SK-N-MC (cell line): ENCODE data around the gene ANKRD9.

Source experiments
- DNase-seq: peaks from one replicate; pipeline ENCODE4 v3.0.0-alpha.2; 2011; ENCODE audit warnings: low read depth, low spot score
- H3K27ac ChIP-seq: fragments of 200-600 bp; sonication (generic); 2 replicates; pipeline ENCODE4 v1.5.1; 2016; ENCODE audit warnings: mixed run types
- H3K36me3 ChIP-seq: fragments of 200-600 bp; sonication (generic); 2 replicates; pipeline ENCODE4 v1.6.1; 2017; ENCODE audit warnings: antibody characterized with exemption, low read length, mixed read lengths; ENCODE audit not compliant: insufficient read depth
- H3K4me3 ChIP-seq: fragments of 200-600 bp; sonication (generic); 2 replicates; pipeline ENCODE4 v1.5.1; 2016
- H3K9ac ChIP-seq: fragments of 200-600 bp; sonication (generic); 2 replicates; pipeline ENCODE4 v1.8.0; 2017; ENCODE audit warnings: mixed run types, mixed read lengths; ENCODE audit not compliant: insufficient read length
- H3K9me3 ChIP-seq: fragments of 200-600 bp; sonication (generic); 2 replicates; pipeline ENCODE4 v1.6.1; 2017; ENCODE audit warnings: low read depth, mild to moderate bottlenecking, antibody characterized with exemption, low read length, moderate library complexity, mixed read lengths
- EZH2 ChIP-seq: fragments of 200-600 bp; sonication (generic); IDR thresholded peaks from one replicate; pipeline ENCODE4 v1.6.1; 2017; ENCODE audit warnings: antibody characterized with exemption
- FOXP2 ChIP-seq: optimal IDR thresholded peaks from 2 replicates; pipeline ENCODE3; 2011; ENCODE audit warnings: mild to moderate bottlenecking, moderate library complexity; ENCODE audit not compliant: insufficient read depth; ENCODE audit errors: extremely low read length, control extremely low read depth
- POLR2AphosphoS5 ChIP-seq: IDR thresholded peaks from 2 replicates; pipeline ENCODE4 v1.6.1; 2012; ENCODE audit warnings: mild to moderate bottlenecking, low read depth, low read length, borderline replicate concordance

ANKRD9 gene

DNA sequence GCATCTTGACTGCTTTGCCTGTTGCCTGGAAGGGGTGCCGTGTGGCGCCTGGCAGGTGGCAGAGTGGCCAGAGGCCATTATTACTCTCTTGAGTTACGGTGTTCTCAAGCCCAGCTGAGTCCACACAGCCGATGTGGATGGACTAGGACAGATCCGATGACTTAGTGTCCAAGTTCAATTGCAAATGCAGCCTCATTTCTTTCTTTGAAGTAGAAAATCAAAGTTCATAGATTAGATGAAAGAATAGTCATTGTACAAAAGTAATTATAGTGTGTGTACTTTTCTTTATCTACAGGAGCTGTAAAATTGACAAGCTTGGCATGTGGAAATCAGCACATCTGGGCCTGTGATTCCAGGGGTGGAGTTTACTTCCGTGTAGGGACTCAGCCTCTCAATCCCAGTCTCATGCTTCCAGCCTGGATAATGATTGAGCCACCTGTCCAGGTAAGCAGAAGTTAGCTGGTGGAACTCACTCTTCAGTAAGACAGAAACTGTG, 44.7 kb downstream of the ANKRD9 start:
- Histone ChIP-seq H3K9ac (no peak overlapping the region), H3K9me3 (no peaks in the 10 kb centered on the region), H3K4me3 (no peak overlapping the region), H3K36me3 (peaks cover 12% of the 10 kb centered on the region; the same call in 1 of the 2 replicates), H3K27ac (0 out of 2 replicates have a peak overlapping the region, but pooled peaks have one; percentile 3)
- TF ChIP-seq POLR2AphosphoS5, result no peak
- no peak for TF ChIP-seq EZH2
- no peak for TF ChIP-seq FOXP2
- DNase-seq, result no peak

DNA sequence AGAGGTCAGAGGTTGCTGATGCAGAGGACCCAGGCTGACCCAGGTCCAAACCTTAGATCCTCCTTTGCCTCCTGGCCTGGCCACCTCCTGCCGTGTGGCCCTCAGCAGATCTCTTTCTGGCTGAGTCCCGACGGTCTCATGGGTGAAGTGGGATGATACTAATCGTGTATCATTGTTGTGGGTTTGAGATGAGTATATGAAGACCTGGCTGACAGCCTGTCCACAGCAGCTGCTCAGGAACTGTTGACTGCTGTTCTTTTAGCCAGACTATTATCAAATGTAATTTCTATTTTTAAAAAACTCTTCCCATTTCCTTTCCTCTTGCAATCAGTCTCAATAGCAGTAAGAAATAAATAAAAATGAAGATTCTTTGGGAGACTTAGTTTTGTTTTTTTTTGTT, 45.6 kb downstream of the ANKRD9 start:
- TF ChIP-seq EZH2, result no peak
- TF ChIP-seq FOXP2, result no peak
- no peak for TF ChIP-seq POLR2AphosphoS5
- no peak for DNase-seq

DNA sequence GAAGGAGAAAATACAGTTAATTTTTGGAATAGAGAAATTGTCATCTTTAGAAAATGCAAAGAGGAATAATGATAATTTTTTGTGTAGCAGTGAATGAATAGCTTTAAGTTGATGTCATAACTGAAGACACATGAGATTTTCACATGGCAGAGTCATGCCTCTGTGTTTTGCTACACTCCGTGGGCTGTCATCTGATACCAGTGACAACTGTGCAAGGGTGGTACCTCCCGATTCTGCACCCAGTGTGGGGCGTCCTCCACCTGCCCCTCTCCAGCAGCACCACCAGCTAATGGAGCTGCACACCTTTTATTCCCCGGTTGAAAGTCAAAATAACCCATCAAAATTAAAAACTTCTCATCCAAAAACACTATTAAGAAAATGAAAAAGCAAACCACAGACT, 47.2 kb downstream of the ANKRD9 start:
- peaks cover 8% of the 10 kb centered on the region; the same call in 1 of the 2 replicates for H3K36me3 ChIP-seq
- TF ChIP-seq FOXP2 (no peak), POLR2AphosphoS5 (no peak), EZH2 (no peak)
- peak overlapping the region; percentile 66 for H3K27ac ChIP-seq
- no peak overlapping the region for H3K4me3 ChIP-seq
- no peak overlapping the region for H3K9ac ChIP-seq
- no peaks in the 10 kb centered on the region for H3K9me3 ChIP-seq
- no peak for DNase-seq

More for the DNA sequence above, 45.6 kb downstream of the ANKRD9 start:
- Histone ChIP-seq H3K9me3 (no peaks in the 10 kb centered on the region), H3K27ac (no peak overlapping the region), H3K4me3 (no peak overlapping the region), H3K36me3 (peaks cover 14% of the 10 kb centered on the region; the same call in 1 of the 2 replicates), H3K9ac (no peak overlapping the region)

DNA sequence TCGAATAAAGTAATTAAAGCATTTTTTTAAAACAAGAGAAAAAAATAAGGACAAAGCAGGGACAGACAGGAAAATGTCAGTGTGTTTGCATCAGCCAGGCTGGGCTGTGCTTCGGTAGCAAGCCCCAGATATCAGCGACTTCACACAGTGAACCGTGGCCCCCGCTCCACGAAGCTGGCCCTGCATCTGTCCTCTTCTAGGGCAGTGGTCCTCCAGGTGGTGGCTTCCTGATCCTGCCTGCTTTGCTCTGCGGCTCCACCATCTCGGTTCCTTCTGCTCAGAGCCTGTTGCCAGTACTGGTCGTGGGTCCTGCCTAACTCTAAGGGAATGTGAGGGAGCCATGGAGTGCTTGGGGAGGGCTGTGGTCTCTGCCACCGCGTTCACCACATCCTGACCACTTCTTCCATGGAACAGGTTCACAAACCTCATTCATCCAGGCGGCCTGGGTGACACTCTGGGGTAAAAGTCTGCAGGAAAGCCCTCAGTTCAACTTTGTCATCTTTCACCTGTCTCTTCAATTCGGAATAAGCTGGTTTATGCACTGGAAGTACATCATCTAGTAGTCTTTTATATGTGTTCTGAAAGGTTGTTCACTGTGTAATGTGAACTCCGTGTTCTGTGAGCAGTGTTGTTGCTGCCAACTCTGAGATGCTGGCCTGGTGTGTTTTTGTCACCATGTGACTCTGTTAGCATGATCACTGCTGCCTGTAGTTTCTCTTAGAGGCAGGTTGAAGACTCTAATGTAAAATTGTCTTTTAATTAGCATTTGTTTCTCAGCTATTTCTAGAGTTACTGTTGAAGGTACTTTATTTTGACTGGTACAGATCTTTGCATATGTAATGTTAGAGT, 47.9 kb downstream of the ANKRD9 start:
- TF ChIP-seq POLR2AphosphoS5 (no peak), FOXP2 (no peak), EZH2 (no peak)
- Histone ChIP-seq H3K27ac (peak overlapping the region; percentile 66), H3K9ac (peak overlapping the region; percentile 52), H3K9me3 (no peaks in the 10 kb centered on the region), H3K36me3 (peaks cover 5% of the 10 kb centered on the region; the same call in 1 of the 2 replicates), H3K4me3 (no peak overlapping the region)
- no peak for DNase-seq

- no peak for DNase-seq
- TF ChIP-seq FOXP2 (no peak), POLR2AphosphoS5 (no peak), EZH2 (no peak)
- H3K9ac ChIP-seq, result no peak overlapping the region
- no peak overlapping the region for H3K27ac ChIP-seq
- H3K9me3 ChIP-seq, result no peaks in the 10 kb centered on the region
- H3K36me3 ChIP-seq, result peaks cover 4% of the 10 kb centered on the region; the same call in 1 of the 2 replicates
- no peak overlapping the region for H3K4me3 ChIP-seq
These were observed 52.1 kb downstream of the ANKRD9 start for GRCh38 chr14:102457509-102457908.

DNA sequence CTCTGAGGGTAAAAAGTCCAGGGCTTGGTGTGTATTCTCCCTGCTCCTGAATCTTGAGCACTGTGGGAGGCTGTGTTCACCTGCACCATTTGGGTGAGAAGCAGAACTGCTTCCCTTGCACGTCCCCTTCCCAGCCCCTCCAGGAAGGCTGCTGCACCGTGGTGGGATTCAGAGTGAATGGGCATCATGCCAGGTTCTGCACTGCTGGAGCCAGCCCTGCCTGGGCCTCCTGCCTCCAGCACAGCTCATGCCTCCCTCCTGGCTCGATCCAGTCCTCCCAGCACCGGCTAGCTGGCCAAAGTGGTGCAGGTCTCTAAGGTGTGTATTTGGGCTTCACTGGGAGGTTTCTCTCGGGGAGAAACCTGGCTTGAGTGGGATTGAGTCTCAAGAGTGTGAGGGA, 54.9 kb downstream of the ANKRD9 start:
- peaks cover 27% of the 10 kb centered on the region for H3K36me3 ChIP-seq
- H3K9me3 ChIP-seq, result no peaks in the 10 kb centered on the region
- TF ChIP-seq POLR2AphosphoS5 (no peak), FOXP2 (no peak), EZH2 (no peak)
- no peak overlapping the region for H3K4me3 ChIP-seq
- DNase-seq, result no peak
- H3K9ac ChIP-seq, result no peak overlapping the region
- H3K27ac ChIP-seq, result no peak overlapping the region

DNA sequence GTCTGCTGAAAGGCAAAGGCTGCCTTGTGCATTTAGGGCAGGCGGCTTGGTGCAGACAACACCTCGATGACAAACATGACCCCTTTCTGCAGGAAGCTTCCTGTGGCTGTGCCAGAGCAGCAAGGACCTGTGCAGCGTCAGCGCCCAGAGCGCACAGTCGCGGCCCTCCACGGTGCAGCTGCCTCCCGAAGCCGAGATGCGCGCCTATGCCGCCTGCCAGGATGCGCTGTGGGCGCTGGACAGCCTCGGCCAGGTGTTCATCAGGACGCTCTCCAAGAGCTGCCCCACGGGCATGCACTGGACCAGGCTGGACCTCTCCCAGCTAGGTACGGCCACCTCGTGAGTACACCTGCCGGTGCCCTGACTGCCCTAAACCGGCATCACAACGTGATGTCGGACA, 57.3 kb downstream of the ANKRD9 start:
- no peak for TF ChIP-seq FOXP2
- no peak for TF ChIP-seq EZH2
- TF ChIP-seq POLR2AphosphoS5, result no peak
- no peak for DNase-seq
- peaks cover 27% of the 10 kb centered on the region for H3K36me3 ChIP-seq
- H3K9me3 ChIP-seq, result no peaks in the 10 kb centered on the region
- no peak overlapping the region for H3K4me3 ChIP-seq
- H3K27ac ChIP-seq, result 0 out of 2 replicates have a peak overlapping the region, but pooled peaks have one; percentile 55
- H3K9ac ChIP-seq, result no peak overlapping the region
